Stimulated activated CD4-positive, alpha-beta T cell treated with anti-CD3 and anti-CD28 coated beads, TNF-alpha, amount 100 ng/mL, for 1 hour (primary cell): Measurements from ENCODE around the gene SPATA3.
"Not testable (repeated sequence)": the region's sequence is repeated elsewhere in the genome, so short reads cannot be mapped to it uniquely, and the experiment has no call there.

Experiments
- DNase-seq, 3 donors: peaks; one replicate each; pipeline ENCODE4 v3.0.0-alpha.2; 2020; ENCODE audit warnings: low read depth in 3 of 3, low spot score in 1 of 3

Gene SPATA3

DNA sequence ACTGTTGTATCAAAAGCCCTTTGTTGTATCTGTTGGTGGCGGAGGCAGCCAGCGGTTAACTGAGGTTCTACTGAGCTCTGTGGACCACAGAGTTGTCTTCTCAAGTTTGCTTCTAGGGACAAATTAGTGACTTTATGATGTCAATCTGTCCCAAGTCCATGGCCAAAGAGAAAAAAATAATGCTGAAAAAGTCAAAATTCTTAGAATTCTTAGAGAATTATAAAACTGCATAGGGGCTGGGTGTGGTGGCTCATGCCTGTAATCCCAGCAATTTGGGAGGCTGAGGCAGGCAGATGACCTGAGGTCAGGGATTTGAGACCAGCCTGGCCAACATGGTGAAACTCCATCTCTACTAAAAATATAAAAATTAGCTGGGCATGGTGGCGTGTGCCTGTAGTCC is 29.1 kb downstream of the SPATA3 start:
- not testable (repeated sequence) for DNase-seq

DNA sequence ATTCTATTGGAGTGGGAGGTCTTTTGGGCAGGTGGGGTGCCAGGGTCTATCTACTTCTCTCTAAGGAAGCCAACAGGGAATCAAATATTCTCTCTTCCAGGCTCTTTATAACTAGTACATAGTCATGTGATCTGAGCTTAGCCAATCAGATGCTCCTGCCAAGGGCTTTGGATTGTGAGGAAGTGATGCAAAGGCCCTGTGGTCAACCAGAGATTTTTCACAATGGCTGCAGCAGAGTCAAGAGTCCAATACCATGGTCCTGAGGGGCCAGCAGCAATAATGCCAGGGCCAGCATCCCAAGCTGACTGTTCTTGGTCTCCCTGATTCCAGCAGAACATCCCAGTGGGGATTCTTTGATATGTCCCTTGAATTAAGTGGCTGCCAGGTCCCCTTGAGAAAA is 33.0 kb downstream of the SPATA3 start:
- DNase-seq = no peak

DNA sequence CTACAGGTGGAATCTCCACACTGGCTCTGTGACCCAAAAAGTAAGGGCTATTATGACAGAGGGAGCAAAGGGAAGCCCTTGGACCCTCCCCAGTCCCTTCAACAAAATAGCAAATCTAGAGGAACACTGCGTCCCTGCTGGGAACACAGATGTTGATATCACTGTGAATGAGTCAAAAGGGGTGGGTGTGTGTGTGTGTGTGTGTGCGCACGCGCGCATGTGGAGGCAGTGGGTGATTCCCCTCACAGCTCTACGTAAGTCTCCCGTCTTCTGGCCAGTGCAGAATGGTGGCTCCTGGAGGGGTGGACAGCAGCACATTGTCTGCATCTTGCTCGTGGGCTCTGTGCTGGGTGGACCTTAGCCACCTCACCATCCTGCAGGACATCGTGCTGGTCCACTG is 33.6 kb downstream of the SPATA3 start:
- no peak for DNase-seq

DNA sequence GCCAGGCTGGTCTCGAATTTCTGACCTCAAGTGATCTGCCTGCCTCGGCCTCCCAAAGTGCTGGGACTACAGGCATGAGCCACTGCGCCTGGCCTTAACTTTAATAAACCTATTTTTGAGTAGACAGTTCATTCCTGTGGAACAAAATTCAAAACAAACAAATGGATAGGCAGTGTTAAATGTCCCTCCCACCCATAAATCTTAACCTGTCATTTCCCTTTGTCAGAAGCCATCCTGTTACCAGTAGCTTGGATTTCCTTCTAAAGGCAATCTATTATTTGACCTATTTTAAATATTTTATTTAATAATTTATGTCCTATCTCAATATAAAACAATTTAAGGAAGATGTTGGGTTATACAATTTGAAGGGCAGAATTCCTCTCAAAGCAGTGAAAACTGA is 34.8 kb downstream of the SPATA3 start:
- no peak for DNase-seq

DNA sequence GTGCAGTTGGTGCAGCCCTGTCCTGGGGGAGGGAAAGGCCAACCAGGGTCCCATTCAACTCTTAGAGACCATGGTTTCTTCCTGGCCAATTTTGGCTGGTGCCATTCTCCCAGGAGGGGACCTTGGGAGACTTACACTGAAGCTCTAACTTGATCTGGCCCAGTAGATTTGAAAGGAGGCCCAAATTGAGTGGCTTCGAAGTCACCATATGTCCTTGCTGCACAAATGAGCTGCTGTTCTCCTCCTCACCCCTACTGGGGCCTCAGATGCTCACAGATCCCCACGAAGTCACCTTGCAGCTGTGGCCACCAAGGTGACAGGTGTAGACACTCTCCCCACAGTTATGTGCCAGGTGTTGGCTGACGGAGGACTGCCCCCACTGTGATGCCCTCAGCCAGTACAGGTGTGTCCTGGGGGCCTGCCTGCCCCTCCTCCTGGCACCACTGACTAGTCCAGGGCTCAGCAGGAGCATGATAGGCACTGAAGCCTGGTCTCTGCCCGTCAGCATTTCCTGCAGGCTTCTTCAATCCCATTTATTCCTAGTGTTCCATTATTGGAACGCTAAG is 36.7 kb downstream of the SPATA3 start:
- DNase-seq = no peak

DNA sequence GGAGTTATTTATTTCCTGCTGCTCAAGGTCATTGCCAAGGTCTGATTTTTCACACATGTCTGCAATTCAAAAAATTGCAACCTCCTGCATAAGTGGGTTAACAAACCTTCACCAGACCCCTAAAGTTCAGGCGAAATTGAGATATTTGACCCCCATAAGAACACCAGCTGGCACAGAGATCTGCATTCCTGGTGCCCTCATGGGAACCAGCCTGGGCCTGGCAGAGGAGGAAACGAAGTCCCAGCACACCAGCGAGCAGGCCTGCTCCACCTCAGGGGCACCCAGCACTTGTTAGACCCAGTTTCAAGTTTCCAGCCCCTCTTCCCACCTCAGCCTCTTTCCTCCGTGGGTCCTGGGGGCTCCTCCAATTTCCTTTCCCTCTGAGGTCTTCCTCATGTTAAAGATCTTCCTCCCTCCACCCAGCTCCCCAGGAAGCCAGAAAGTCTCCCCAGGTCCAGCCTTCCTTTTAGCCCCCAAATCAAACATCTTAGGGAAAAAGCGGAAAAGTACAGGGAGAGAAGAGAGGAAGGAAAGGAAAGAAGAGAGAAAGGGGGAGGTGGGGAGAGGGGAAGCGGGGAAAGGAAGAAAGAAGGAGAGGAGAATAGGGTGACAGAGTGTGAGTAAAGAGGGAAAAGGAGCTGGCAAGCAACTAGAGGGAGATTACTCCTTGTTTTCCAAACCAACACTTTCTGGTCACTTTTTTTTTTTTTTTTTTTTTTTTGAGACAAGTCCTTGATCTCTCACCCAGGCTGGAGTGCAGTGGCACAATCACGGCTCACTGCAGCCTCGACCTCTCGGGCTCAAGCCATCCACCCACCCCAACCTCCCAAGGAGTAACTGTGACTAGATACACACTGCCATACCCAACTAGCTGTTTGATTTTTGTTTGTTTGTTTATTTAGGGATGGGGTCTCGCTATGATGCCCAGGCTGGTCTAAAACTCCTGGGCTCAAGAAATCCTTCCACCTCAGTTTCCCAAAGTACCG is 37.5 kb downstream of the SPATA3 start:
- DNase-seq = no peak

DNA sequence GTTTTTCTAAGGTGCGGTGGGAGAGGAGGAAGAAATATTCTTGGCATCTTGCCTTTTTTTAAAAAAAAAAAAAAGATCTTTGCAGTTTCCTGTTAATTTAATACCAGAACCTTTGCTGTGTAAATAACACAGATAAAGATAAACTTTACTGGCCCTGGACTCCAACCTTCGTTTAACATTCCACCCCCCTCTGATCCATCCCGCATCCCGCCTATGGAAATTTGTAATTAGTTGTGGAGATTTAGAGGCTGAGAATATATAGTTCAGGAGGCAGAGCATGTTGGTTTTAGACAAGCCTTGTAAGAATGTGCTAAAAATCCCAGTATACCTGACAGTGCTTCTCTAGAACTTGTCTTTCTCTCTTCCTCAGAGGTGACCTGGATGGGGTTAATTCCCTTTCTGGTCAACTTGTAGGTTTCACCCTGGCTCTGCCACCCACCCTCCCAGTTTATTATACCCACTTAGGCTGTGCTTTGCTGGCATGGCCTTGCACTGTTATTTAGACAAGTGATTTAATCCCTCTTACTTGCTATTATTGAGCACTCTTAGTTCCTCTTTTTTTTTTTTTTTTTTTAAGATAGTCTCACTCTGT is 38.5 kb downstream of the SPATA3 start:
- no peak for DNase-seq

DNA sequence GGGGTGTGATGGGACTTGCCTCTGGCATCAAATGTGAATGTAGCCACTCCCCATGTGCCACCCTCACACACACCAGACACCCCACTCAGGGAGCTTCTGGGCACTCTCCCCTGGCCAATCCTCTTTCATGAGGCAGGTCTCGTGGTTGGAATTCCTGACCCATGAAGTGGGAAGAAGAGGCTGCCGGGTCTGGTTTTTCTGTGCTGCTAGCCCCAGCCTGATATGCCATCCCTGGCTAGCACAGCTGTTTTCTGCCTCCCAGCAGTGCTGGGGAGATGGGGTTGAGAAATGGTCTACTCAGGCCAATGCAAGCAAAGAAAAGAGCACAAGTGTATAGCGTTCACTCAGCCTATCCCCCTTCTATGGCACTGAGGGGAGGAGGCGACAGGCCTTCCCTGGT is 40.2 kb downstream of the SPATA3 start:
- no peak for DNase-seq

DNA sequence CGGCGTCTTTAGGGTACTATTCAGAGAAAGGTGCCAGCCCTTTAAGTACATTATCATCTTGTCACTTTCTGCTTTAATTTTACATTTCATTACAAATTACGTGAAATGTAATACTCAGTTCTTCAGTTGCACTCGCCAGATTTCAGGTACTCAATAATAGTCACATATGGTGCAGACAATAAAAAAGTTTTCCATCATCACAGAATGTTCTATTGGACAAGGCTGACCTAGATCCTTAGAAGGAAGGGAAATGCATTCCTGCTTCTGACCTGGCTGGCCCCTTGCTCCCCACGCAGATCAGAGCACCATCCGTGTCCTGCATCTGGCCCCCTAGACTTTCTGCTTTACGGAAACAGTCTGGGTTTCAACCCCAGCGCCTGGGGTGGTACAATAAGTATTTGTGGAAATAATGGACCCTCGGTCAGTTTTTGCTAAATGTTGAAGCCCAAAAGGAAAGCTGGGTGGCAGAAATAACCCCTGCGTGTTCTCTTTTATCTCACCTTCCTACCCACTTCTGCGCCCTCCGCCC is 40.7 kb downstream of the SPATA3 start:
- DNase-seq = no peak

DNA sequence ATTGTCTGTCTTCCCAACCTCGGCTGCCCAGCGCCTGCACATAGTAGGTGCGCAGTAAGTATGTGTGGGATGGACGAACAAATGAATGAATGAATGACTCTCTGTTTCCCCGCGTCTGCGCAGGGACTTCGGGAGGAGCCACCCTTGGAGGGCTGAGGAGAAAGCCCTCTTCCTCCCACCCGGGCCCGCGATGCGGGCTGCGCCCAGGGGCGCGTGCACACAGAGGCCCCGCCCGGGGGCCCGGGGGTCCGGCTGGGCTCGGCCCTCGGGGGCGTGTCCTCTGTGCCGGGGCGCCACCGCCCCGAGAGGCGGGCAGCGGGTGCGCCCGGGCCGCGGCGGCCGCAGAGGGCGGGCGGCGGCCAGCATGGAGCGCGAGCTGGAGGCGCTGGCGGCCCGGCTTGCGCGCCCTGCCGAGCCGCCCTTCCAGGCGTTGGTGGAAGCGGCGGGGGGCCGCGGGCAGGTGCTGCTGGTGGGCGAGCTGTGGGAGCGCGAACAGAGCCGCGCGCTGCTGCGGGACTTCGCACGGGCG is 41.3 kb downstream of the SPATA3 start, which contains the start of gene C2orf72:
Gene C2orf72 (plus strand): TSS at position 322 of the 529 bp plus-strand sequence. CDS start 43 bp downstream, at position 365.
- DNase-seq = no peak

DNA sequence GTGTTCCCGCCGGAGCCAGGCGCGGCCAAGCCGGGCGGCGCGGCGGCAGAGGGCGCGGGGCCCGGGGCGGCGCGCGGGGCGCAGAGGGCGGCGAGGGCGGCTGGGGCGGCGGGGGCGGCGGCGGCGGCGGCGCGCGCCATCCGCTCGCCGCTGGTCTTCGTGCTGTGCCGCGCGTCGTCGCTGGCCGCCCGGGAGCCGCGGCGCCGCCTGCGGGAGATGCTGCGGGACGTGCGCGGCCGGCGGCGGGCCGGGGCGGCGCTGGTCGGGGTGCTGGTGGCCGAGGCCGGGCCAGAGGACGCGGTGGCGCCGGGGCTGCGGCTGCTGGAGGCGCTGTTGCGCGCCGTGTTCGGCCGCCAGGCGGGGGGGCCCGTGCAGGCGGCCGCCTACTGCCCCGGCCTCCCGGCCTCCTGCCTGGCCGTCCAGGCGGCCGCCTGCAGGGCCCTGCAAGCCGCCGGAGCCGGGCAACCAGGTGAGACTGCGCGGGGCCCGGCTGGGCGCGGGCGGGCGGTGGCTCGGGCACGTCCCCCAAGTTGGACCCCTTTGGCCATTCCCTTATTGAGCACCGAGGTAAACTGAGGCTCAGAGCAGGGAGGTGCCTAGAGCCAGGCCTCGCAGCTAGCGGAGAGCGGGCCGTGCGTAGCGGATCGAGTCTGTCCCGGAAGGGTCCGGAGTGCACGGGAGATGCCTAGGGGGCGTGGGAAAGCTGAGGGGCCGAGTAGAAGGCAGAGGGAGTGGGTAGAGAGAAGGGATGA is 42.0 kb downstream of the SPATA3 start:
- no peak for DNase-seq

DNA sequence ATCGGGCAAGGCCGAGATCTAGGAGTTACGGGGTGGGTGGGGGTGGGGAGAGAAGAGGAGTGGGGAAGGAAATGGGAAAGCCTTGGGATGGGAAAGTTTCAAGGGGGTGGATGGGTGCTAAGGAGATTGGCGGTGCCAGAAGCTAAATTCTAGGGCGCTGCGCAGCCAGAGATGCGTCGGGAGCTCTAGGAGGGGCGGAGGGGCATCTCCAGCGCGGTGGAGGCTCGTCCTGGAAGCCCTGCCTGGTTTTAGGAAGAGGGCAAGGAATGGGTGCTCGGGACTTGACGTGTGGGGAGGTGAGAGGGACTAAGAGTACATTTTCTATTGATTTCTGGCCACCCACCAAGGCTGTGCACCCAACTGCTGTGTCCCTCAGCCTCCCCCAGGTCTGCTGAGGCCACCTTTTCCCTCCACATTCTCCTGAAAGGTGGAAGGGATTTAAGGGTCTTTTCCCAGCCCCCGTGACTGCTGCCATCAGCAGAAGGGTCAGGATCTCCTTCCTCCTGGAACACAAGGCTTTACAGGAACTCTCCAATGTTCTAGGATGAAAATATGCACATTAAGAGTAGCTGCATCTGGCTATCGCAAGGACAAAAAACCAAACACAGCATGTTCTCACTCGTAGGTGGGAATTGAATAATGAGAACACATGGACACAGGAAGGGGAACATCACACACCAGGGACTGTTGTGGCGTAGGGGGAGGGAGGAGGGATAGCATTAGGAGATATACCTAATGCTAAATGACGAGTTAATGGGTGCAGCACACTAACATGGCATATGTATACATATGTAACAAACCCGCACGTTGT is 42.8 kb downstream of the SPATA3 start:
- no peak for DNase-seq

DNA sequence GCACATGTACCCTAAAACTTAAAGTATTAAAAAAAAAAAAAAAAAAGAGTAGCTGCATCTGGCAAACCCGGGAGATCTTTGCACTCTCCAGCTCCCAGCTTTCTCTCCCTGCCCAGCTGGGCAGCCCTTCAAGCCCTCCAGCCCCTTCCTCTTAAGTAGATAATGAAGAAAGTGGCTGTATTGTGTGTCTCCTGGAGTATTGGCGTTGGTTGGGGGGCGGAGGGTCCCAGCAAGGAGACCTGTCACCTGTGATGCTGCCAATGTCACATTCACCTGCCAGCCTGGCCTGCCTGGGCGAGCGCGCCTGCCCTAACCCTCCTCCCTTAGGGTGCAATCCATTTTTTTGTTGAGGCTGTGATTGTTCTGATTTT is 43.4 kb downstream of the SPATA3 start:
- no peak for DNase-seq

DNA sequence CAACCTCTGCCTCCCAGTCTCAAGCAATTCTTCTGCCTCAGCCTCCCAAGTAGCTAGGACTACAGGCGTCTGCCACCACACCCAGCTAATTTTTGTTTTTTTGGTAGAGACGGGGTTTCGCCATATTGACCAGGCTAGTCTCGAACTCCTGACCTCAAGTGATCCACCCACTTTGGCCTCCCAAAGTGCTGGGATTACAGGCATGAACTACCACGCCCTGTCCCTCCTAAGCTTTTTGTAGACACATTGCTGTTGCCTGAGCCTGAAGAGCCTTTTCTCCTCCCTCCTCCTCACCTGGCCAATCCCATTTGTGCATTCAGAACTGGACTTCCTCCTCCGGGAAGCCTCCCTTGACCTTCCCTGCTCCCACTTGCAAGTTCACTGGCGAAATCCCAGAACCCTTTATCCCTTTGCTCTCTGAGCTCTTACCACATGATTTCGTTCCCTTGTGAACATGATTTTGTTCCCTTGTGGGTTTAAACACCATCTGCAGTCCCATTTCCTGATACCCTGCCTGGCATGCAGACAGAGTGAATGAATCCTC is 44.0 kb downstream of the SPATA3 start:
- DNase-seq = no peak

DNA sequence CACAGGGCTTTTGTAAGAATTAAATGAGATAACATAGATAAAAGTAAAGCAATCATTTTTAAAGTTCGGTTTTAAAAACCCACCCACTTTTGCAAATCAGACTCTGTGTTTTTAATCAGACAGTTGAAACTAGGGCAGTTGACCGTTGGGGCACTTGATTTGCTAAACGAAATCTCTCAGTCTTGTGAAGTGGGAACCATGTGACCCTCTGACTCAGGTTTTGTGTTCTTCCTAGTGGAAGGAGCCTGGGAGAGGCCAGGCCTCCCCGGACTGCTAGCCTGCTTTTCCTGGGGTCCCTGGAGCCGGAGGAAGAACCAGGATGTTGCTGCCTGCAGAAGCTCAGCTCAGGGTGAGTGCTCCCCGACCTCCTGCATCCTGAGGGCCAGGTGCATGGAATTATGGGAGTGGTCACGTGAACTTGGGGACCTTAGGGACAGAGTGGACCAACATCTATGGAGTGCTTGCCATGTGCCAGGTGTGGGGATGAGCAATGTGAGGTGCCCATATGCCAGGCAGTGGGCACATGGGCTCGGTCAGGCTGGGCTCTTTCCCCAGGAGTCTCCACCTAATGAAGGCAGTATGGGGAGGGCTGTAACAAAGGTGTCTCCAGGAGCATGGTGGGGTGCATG is 45.3 kb downstream of the SPATA3 start:
- no peak for DNase-seq

DNA sequence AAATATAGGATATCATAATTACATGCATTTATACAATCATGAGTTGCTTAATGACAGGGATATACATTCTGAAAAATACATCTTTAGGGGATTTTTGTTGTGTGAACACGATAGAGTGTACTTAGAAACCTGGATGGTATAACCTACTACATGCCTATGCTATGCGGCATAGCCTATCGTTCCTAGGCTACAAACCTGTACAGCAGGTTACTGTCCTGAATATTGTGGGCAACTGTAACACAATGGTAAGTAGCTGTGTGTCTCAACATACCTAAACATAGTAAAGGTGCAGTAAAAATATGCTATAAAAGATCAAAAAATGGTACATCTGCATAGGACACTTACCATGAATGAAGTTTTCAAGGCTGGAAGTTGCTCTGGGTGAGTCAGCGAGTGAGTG is 47.9 kb downstream of the SPATA3 start:
- DNase-seq = no peak

DNA sequence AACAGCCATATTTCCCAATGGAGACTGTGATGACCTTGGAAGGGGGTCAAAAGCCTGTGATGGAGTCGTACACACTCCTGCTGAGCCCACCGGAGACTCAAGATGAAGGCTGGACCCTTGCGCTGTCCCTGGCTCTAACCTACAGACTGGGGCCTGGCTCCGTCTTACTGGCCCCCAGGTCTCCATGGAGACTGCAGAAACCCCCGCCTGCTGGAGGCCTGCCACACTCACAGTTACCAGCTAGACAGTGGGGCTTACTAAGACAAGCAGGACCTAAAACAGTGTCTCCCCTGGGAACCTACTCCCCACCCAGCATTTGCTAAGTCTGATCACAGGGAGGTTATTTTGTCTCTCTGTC is 51.0 kb downstream of the SPATA3 start:
- no peak for DNase-seq

DNA sequence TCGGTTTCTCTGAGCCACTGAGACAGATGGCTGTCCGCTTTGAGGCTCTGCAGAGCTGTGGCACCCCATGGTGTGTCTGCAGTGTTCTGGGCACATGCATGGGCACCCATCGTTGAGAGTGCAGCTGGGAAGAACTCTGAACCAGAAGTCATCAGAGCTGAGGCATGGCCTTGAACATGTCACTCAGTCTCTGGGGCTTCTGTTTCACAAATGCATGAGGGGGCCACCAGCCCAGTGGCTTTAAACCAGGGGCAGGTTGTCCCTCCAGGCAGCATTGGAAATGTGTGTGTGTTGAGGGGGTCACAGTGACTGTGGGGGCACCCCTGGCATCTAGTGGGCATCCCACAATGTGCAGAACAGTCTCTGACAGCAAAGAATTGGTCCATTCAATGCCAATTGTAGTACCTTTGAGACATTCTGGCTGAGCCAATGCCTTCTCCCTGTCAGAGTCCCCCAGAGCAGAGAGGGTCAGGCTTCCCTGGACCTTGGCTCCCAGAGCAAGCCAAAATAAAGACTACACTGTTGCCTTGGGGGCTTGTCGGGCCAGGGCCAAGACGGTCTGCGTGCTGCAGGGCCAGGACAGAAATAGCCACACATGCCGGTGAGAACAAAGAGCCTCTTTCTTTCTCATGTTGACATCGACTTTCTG is 51.5 kb downstream of the SPATA3 start:
- DNase-seq = no peak
